Activated B cell treated with CpG ODN at 0.5 μM for 24 hours (primary cell): ENCODE measurements around the gene SUPT3H. TPM values are rescaled to one million over a fixed set of nuclear protein-coding genes. Genes with fewer than 3 reads are reported as not detected.
"Not testable (repeated sequence)": the region's sequence is repeated elsewhere in the genome, so short reads cannot be mapped to it uniquely, and the experiment has no call there.

Source experiments
- ATAC-seq: fragments of 200-7000 bp; cut with Tn5 transposase; one replicate; pipeline ENCODE4 v1.10.0; 2021; ENCODE audit warnings: low read depth, mild to moderate bottlenecking, moderate library complexity
- CTCF ChIA-PET: fragments of 350-600 bp; sonication (Branson Sonifier 250); formaldehyde crosslinking; loops from one replicate; lab custom pipeline; 2021; ENCODE audit warnings: antibody characterized with exemption; lab: Charles Lee
- POLR2A ChIA-PET: fragments of 350-600 bp; sonication (Branson Sonifier 250); formaldehyde crosslinking; loops from one replicate; lab custom pipeline; 2021; ENCODE audit warnings: antibody characterized with exemption; lab: Charles Lee
- DNase-seq: peaks from one replicate; pipeline ENCODE4 v3.0.0; 2022
- H3K27ac Mint-ChIP-seq: one replicate; pipeline ENCODE4 v1.8.0; 2020; ENCODE audit warnings: mixed read lengths
- H3K27me3 Mint-ChIP-seq: one replicate; pipeline ENCODE4 v1.8.0; 2021; ENCODE audit warnings: mixed read lengths
- H3K36me3 Mint-ChIP-seq: one replicate; pipeline ENCODE4 v1.8.0; 2021; ENCODE audit warnings: low read depth, mixed read lengths
- H3K4me1 Mint-ChIP-seq: one replicate; pipeline ENCODE4 v1.8.0; 2021; ENCODE audit warnings: mixed read lengths
- H3K4me3 Mint-ChIP-seq: one replicate; pipeline ENCODE4 v1.8.0; 2020; ENCODE audit warnings: mild to moderate bottlenecking, mixed read lengths
- H3K9me3 Mint-ChIP-seq: one replicate; pipeline ENCODE4 v1.8.0; 2020; ENCODE audit warnings: mixed read lengths
- intact Hi-C: fragments of 100-400 bp; cut with micrococcal nuclease; formaldehyde crosslinking; loops from one replicate; pipeline ENCODE4 v1.15.1; 2024
- total RNA-seq: library from RNA; stranded (reverse); gene quantifications from 2 replicates; pipeline ENCODE4 v1.2.3, GENCODE V29; 2022
- TF ChIP-seq, protein P1 (sequence below): fragments of 200-600 bp; IDR thresholded peaks from one replicate; pipeline ENCODE4 v1.8.0; 2022; ENCODE audit warnings: antibody characterized with exemption, mild to moderate bottlenecking

The SUPT3H gene
- total RNA-seq, 1 donor from 2014 or later, result 9.9 TPM

DNA sequence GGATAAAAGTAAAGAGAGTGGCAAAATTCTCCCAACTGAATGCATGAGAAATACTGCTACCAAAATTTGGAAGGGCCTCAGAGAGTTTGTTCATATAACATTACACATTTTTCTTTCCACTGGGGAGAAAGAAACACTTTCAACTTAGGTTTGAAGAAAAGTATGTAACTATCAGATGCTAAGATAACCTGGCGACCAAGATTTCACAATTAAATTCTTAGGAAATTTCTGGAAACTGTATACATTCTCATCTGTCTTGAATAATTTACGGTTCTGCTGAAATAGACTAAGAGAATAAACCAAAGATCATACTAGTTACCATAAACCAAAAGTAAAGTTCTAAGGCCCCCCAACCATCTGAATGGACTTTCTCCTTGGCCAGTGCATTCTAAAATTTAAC, 462.6 kb downstream of the SUPT3H start:
- intact Hi-C loops, result no loop called here
- H3K4me3 Mint-ChIP-seq, result no peak overlapping the region
- no peaks in the 10 kb centered on the region for H3K9me3 Mint-ChIP-seq
- ChIA-PET CTCF (no interaction called here), POLR2A (no interaction called here)
- ATAC-seq (no peak), DNase-seq (no peak)
- H3K36me3 Mint-ChIP-seq, result no peaks in the 10 kb centered on the region
- no peak overlapping the region for H3K27ac Mint-ChIP-seq
- TF ChIP-seq, protein P1, sequence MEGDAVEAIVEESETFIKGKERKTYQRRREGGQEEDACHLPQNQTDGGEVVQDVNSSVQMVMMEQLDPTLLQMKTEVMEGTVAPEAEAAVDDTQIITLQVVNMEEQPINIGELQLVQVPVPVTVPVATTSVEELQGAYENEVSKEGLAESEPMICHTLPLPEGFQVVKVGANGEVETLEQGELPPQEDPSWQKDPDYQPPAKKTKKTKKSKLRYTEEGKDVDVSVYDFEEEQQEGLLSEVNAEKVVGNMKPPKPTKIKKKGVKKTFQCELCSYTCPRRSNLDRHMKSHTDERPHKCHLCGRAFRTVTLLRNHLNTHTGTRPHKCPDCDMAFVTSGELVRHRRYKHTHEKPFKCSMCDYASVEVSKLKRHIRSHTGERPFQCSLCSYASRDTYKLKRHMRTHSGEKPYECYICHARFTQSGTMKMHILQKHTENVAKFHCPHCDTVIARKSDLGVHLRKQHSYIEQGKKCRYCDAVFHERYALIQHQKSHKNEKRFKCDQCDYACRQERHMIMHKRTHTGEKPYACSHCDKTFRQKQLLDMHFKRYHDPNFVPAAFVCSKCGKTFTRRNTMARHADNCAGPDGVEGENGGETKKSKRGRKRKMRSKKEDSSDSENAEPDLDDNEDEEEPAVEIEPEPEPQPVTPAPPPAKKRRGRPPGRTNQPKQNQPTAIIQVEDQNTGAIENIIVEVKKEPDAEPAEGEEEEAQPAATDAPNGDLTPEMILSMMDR, result no peak
- H3K27me3 Mint-ChIP-seq, result no peaks in the 10 kb centered on the region
- H3K4me1 Mint-ChIP-seq, result no peaks in the 10 kb centered on the region

DNA sequence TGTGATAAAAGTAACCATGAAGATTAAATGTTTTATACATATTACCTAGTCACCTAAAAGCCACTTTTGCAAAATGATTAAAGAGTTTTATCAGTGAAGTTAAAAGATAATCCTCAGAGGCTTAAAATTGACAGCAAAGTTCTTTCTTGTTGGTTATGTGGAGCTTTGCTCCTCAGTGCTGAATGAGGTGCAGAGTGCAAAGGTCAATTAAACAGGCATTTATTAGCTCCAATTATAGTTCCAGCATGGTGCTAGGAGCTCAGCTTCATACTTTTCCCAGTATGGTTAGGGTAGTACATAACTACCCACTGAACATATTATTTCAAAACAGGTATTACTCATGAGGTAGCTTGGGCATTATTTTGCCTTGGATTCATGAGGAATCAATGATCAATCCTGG, 463.6 kb downstream of the SUPT3H start:
- DNase-seq (no peak), ATAC-seq (no peak)
- TF ChIP-seq, protein P1, result no peak
- no peaks in the 10 kb centered on the region for H3K36me3 Mint-ChIP-seq
- H3K27me3 Mint-ChIP-seq, result no peaks in the 10 kb centered on the region
- CTCF ChIA-PET, result no interaction called here
- H3K4me1 Mint-ChIP-seq, result no peaks in the 10 kb centered on the region
- no peak overlapping the region for H3K27ac Mint-ChIP-seq
- H3K4me3 Mint-ChIP-seq, result no peak overlapping the region
- POLR2A ChIA-PET, result no interaction called here
- intact Hi-C loops, result no loop called here
- no peaks in the 10 kb centered on the region for H3K9me3 Mint-ChIP-seq

DNA sequence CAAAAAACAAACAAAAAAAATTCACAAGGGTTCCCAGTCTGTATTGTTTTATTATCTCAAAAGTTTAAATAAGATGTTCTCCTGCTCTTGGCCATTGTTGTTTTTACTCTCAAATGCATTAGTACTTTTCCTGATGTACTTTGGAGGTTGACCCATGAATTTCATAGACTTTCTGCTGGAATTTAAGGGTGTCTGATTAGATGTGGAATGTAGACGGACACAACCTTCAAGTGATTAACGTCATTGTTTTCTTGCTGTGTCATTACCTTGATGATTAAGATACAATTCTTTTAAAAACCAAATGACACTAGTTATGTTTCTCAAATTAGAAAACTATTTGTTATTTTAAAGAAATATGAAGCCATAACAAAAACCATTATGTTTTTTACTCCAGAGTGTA, 471.0 kb downstream of the SUPT3H start:
- DNase-seq, result no peak
- ChIA-PET POLR2A (no interaction called here), CTCF (no interaction called here)
- H3K27ac Mint-ChIP-seq, result no peak overlapping the region
- ATAC-seq, result no peak
- no peaks in the 10 kb centered on the region for H3K36me3 Mint-ChIP-seq
- no peaks in the 10 kb centered on the region for H3K27me3 Mint-ChIP-seq
- no peaks in the 10 kb centered on the region for H3K4me1 Mint-ChIP-seq
- H3K9me3 Mint-ChIP-seq, result peaks cover 13% of the 10 kb centered on the region
- TF ChIP-seq, protein P1, result no peak
- intact Hi-C loops, result no loop called here
- no peak overlapping the region for H3K4me3 Mint-ChIP-seq

DNA sequence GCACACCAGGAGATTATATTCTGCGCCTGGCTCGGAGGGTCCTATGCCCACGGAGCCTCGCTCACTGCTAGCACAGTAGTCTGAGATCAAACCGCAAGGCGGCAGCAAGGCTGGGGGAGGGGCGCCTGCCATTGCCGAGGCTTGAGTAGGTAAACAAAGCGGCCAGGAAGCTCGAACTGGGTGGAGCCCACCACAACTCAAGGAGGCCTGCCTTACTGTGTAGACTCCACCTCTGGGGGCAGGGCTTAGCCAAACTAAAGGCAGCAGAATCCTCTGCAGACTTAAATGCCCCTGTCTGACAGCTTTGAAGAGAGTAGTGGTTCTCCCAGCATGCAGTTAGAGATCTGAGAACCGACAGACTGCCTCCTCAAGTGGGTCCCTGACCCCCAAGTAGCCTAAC, 477.4 kb downstream of the SUPT3H start:
- CTCF ChIA-PET, H3K27ac Mint-ChIP-seq, H3K4me1 Mint-ChIP-seq, H3K4me3 Mint-ChIP-seq, ATAC-seq, H3K36me3 Mint-ChIP-seq, POLR2A ChIA-PET, DNase-seq, intact Hi-C loops, H3K27me3 Mint-ChIP-seq: not testable (repeated sequence)
- H3K9me3 Mint-ChIP-seq, result peaks cover 13% of the 10 kb centered on the region

DNA sequence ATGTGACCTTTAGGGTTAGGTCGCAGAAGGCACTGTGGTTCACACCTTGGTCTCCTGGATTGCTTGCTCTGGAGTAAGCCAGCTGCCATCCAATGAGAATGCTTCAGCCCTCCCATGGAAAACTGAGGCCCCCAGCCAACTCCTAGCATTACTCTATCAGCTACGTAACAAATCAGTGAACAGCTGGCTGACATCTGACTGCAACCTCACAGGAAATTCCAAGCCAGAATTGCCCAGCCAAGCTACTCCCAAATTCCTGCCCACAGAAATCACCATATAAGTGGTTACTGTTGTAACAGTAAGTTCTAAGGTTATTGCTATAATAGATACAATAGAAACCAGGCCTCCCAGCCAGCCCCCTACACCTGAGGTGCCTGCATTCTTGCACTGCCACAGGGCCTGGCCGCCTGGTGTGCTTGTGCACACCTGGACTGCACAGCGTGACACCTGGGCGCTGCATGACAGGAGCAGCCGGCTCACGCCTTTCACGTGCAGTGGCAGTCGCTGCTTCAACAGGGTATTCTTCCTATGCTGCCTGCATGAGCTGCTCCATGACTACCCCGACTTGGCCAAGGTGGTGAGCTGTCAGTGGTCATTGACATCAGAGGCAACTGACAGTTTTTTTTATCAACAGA, 479.3 kb downstream of the SUPT3H start:
- intact Hi-C loops, result no loop called here
- DNase-seq (no peak), ATAC-seq (no peak)
- Mint-ChIP-seq H3K4me1 (no peaks in the 10 kb centered on the region), H3K27ac (no peak overlapping the region), H3K4me3 (no peak overlapping the region), H3K27me3 (no peaks in the 10 kb centered on the region), H3K36me3 (no peaks in the 10 kb centered on the region), H3K9me3 (peaks cover 3% of the 10 kb centered on the region)
- TF ChIP-seq, protein P1, result no peak
- ChIA-PET CTCF (no interaction called here), POLR2A (no interaction called here)

DNA sequence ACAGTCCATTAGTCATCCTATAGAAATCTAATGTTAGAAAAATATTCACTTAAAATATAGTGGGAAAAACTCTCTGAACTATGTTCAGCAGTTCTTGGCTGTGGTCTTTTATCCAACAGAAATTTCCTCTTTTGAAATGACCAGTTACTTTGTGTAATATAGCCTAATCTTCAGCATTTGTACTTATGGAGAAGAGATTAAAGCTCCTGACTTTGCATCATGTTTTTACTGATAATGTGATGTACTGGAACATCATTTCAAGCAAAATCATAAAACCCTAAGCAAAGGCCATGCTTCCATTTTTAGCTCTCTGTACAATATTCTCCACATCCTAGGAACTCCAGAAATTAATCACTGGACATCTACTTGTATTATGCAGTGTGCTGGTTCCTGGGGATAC, 480.4 kb downstream of the SUPT3H start:
- H3K36me3 Mint-ChIP-seq, result no peaks in the 10 kb centered on the region
- no peak overlapping the region for H3K4me3 Mint-ChIP-seq
- no peak overlapping the region for H3K27ac Mint-ChIP-seq
- H3K27me3 Mint-ChIP-seq, result no peaks in the 10 kb centered on the region
- TF ChIP-seq, protein P1, result no peak
- intact Hi-C loops, result no loop called here
- DNase-seq (no peak), ATAC-seq (no peak)
- CTCF ChIA-PET, result no interaction called here
- H3K4me1 Mint-ChIP-seq, result no peaks in the 10 kb centered on the region
- peaks cover 3% of the 10 kb centered on the region for H3K9me3 Mint-ChIP-seq
- POLR2A ChIA-PET, result no interaction called here
